Gastroesophageal sphincter (tissue), 4 donors: Measurements from ENCODE around the gene POLR1E. TPM values are rescaled to one million over a fixed set of nuclear protein-coding genes. Genes with fewer than 3 reads are reported as not detected.
A peak's percentile ranks its signal among the peaks of the same experiment; 100 is the strongest.

Experiments
- ATAC-seq: fragments of 150-250 bp; one replicate; pipeline ENCODE4 v1.9.1; 2016; ENCODE audit warnings: mild to moderate bottlenecking, moderate library complexity
- H3K27ac ChIP-seq, 4 donors: fragments of 200-600 bp; sonication (generic) in 3 of 4; 1 replicate in 3 of 4; 2 replicates in 1 of 4; pipeline ENCODE4 v1.5.1; 2016 to 2019
- H3K27me3 ChIP-seq: fragments of 200-600 bp; sonication (generic); one replicate; pipeline ENCODE4 v1.5.1; 2019
- H3K36me3 ChIP-seq, 2 donors: fragments of 200-600 bp; sonication (generic); one replicate each; pipeline ENCODE4 v1.5.1; 2019; ENCODE audit warnings: control low read depth in 1 of 2
- H3K4me1 ChIP-seq, 3 donors: fragments of 200-600 bp; sonication (generic); 1 replicate in 2 of 3; 2 replicates in 1 of 3; pipeline ENCODE4 v1.5.1; 2016 to 2019; ENCODE audit warnings: control low read depth in 2 of 3
- H3K4me3 ChIP-seq, 2 donors: fragments of 200-600 bp; sonication (generic); one replicate each; pipeline ENCODE4 v1.5.1; 2019; ENCODE audit warnings: mild to moderate bottlenecking in 1 of 2, moderate library complexity in 1 of 2
- H3K9me3 ChIP-seq, 3 donors: fragments of 200-600 bp; sonication (generic); one replicate each; pipeline ENCODE4 v1.5.1; 2017 to 2019; ENCODE audit warnings: control low read depth in 2 of 3
- CTCF ChIP-seq, 4 experiments: fragments of 200-600 bp in 2 of 4; fragments of 450-650 bp in 2 of 4; sonication (generic) in 1 of 4; IDR thresholded peaks; one replicate each; pipeline ENCODE4 v1.5.1; 2017 to 2019; ENCODE audit warnings: antibody characterized with exemption in 4 of 4, mild to moderate bottlenecking in 2 of 4, moderate library complexity in 2 of 4
- EP300 ChIP-seq: sonication (generic); formaldehyde crosslinking; IDR thresholded peaks from one replicate; pipeline ENCODE4 v1.6.1; 2017; ENCODE audit warnings: antibody characterized with exemption, mild to moderate bottlenecking
- POLR2A ChIP-seq, 2 donors: fragments of 450-650 bp; IDR thresholded peaks; one replicate each; pipeline ENCODE4 v1.6.1; 2017; ENCODE audit warnings: antibody characterized with exemption in 2 of 2, mild to moderate bottlenecking in 2 of 2, moderate library complexity in 1 of 2
- POLR2AphosphoS5 ChIP-seq: sonication (generic); formaldehyde crosslinking; IDR thresholded peaks from one replicate; pipeline ENCODE4 v1.6.1; 2017; ENCODE audit warnings: antibody characterized with exemption
- WGBS, 2 donors: methylation state at CpG; one replicate each; pipeline ENCODE4 v1.1.5; 2018; ENCODE audit warnings: low coverage in 1 of 2; 5-methylcytosine and 5-hydroxymethylcytosine counted together
- total RNA-seq, 4 donors: library from RNA; depleted of rRNA; stranded (reverse); fragments of >200 nt; gene quantifications; one replicate each; pipeline ENCODE4 v1.1.0, GENCODE V29; 2016

Gene POLR1E
- total RNA-seq = 10 to 100 TPM; 22.3 to 44.0 (median 25.4) TPM

- Histone ChIP-seq H3K27ac (peak within 1 kb of the TSS; percentile 66 to 90 (median 84)), H3K27me3 (no peaks in the 10 kb centered on the region), H3K36me3 (peaks cover 0 to 22% of the 10 kb centered on the region in 2 donors), H3K4me1 (peaks cover 12 to 34% (median 24%) of the 10 kb centered on the region in 3 donors), H3K9me3 (no peaks in the 10 kb centered on the region), H3K4me3 (peak within 1 kb of the TSS; percentile 57 to 72)
- ATAC-seq = peak; percentile 96
- 0 to 7% methylated on average over 10 to 13 of the region's 56 CpGs for WGBS, 2 donors
- TF ChIP-seq CTCF (IDR thresholded peaks at IDR 0.05) (no peak), EP300 (no peak), POLR2AphosphoS5 (peak; percentile 79), POLR2A (IDR thresholded peaks at IDR 0.05) (peak; percentile 45 to 70)
Observed at GRCh38 chr9:37485389-37486255, at the start of gene POLR1E. POLR1E (plus strand) TSS chr9:37485948; CDS start chr9:37486048, 100 bp downstream.

GRCh38 chr9:37436540-37436939 is 49.2 kb upstream of the POLR1E start:
- ATAC-seq = no peak
- peaks cover 0 to 37% (median 0%) of the 10 kb centered on the region in 3 donors for H3K4me1 ChIP-seq
- peaks cover 0 to 92% of the 10 kb centered on the region in 2 donors for H3K36me3 ChIP-seq

GRCh38 chr9:37437010-37437409 is 48.7 kb upstream of the POLR1E start:
- 88 to 94% methylated on average over 6 of the region's 6 CpGs for WGBS, 2 donors
- TF ChIP-seq POLR2AphosphoS5 = no peak
- ATAC-seq = no peak
- Histone ChIP-seq H3K4me1 (peaks cover 0 to 40% (median 0%) of the 10 kb centered on the region in 3 donors), H3K9me3 (no peaks in the 10 kb centered on the region), H3K4me3 (no peak overlapping the region), H3K27me3 (no peaks in the 10 kb centered on the region), H3K36me3 (peaks cover 0 to 93% of the 10 kb centered on the region in 2 donors), H3K27ac (no peak overlapping the region)

More at GRCh38 chr9:37436540-37436939, 49.2 kb upstream of the POLR1E start:
- no peak overlapping the region for H3K4me3 ChIP-seq
- no peak for TF ChIP-seq POLR2A (IDR thresholded peaks at IDR 0.05)
- TF ChIP-seq CTCF (IDR thresholded peaks at IDR 0.05) = no peak
- no peak for TF ChIP-seq EP300
- no peak for TF ChIP-seq POLR2AphosphoS5
- no peak overlapping the region for H3K27ac ChIP-seq
- no peaks in the 10 kb centered on the region for H3K27me3 ChIP-seq
- WGBS, 2 donors = 63 to 93% methylated on average over 2 to 3 of the region's 5 CpGs
- H3K9me3 ChIP-seq = no peaks in the 10 kb centered on the region

GRCh38 chr9:37437621-37438020 is 48.1 kb upstream of the POLR1E start:
- Histone ChIP-seq H3K36me3 (peaks cover 0 to 93% of the 10 kb centered on the region in 2 donors), H3K27ac (no peak overlapping the region), H3K27me3 (no peaks in the 10 kb centered on the region), H3K4me1 (peaks cover 0 to 41% (median 0%) of the 10 kb centered on the region in 3 donors), H3K9me3 (no peaks in the 10 kb centered on the region), H3K4me3 (no peak overlapping the region)
- TF ChIP-seq EP300 = no peak
- TF ChIP-seq POLR2AphosphoS5 = no peak
- TF ChIP-seq POLR2A (IDR thresholded peaks at IDR 0.05) = no peak
- TF ChIP-seq CTCF (IDR thresholded peaks at IDR 0.05) = no peak
- WGBS, 2 donors = 88 to 92% methylated on average over 2 to 3 of the region's 4 CpGs
- no peak for ATAC-seq

- Histone ChIP-seq H3K27me3 (no peaks in the 10 kb centered on the region), H3K9me3 (no peaks in the 10 kb centered on the region), H3K27ac (no peak overlapping the region), H3K4me1 (peaks cover 0 to 36% (median 0%) of the 10 kb centered on the region in 3 donors), H3K4me3 (no peak overlapping the region), H3K36me3 (peaks cover 0 to 89% of the 10 kb centered on the region in 2 donors)
- TF ChIP-seq CTCF (IDR thresholded peaks at IDR 0.05) (no peak), POLR2A (IDR thresholded peaks at IDR 0.05) (no peak), EP300 (no peak), POLR2AphosphoS5 (no peak)
- 67 to 73% methylated on average over 1 to 2 of the region's 3 CpGs for WGBS, 2 donors
- no peak for ATAC-seq
Observed at GRCh38 chr9:37438359-37438758, 47.4 kb upstream of the POLR1E start.
